ENCODE results near the gene PKN3. TPM values are rescaled to one million over a fixed set of nuclear protein-coding genes. Genes with fewer than 3 reads are reported as not detected.

PKN3 gene
- polyA plus RNA-seq, 3 donors: 11.6 to 14.0 (median 12.8) TPM

- no peak for DNase-seq (ENCODE audit: extremely low read depth in 1 of 11, low read depth in 9 of 11, low spot score in 4 of 11)
Measured at GRCh38 chr9:128712451-128713410, 10.4 kb downstream of the PKN3 start.

- DNase-seq (ENCODE audit: extremely low read depth in 1 of 11, low read depth in 9 of 11, low spot score in 4 of 11): no peak
Measured at GRCh38 chr9:128713411-128713780, 11.1 kb downstream of the PKN3 start.

- no peak for DNase-seq (ENCODE audit: extremely low read depth in 1 of 11, low read depth in 9 of 11, low spot score in 4 of 11)
Measured at GRCh38 chr9:128713941-128714573, 11.8 kb downstream of the PKN3 start.

DNA sequence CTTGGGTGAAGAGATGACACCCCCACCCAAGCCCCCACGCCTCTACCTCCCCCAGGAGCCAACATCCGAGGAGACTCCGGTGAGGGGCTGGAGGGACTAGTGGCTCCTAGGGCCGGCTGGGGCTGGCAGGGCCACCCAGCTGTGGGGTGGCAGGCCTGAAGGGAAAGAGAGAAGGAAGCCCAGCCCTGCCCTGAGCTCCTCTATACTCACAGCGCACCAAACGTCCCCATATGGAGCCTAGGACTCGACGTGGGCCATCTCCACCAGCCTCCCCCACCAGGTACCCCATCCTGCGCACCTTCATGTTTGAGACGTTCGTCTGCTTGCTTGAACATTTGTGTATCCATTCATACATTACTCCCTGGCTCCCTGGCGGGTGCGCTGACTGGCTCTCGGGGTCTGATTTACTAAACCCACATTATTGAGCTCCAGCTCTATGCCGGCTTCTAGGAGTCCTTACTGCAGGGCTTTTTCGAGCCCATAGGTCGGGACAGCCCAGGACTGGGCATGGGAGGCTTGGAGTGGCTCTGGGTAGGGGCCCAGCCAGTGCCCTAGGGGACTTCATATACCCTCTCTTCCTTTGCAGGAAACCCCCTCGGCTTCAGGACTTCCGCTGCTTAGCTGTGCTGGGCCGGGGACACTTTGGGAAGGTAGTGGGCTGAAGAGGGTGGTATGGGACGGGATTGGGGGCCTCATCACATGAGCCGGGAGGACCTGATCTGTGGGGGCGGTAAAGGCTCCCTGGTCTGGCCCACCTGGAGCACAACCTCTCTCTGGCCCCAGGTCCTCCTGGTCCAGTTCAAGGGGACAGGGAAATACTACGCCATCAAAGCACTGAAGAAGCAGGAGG, 12.5 kb downstream of the PKN3 start:
- DNase-seq (ENCODE audit: extremely low read depth in 1 of 11, low read depth in 9 of 11, low spot score in 4 of 11): no peak

DNA sequence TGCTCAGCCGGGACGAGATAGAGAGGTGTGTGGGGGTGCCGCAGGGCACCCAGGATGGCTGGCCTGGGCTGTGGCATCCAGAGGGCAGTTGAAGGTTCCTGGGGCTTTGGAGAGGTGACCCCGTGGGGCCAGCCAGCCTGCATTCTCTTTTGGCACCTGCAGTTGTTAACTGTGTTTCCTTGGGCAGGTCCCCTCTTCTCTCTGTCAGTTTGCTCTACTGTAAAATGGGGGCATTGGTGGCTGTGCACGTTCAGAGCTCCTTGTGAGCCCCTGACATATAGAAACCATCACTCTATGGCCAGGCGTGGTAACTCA, 13.1 kb downstream of the PKN3 start:
- no peak for DNase-seq (ENCODE audit: extremely low read depth in 1 of 11, low read depth in 9 of 11, low spot score in 4 of 11)

- DNase-seq (ENCODE audit: extremely low read depth in 1 of 11, low read depth in 9 of 11, low spot score in 4 of 11): no peak
Measured at GRCh38 chr9:128716581-128717254, 14.4 kb downstream of the PKN3 start.

GRCh38 chr9:128718047-128718446, 15.7 kb downstream of the PKN3 start:
- no peak for DNase-seq (ENCODE audit: extremely low read depth in 1 of 11, low read depth in 9 of 11, low spot score in 4 of 11)

GRCh38 chr9:128718475-128718874, 16.2 kb downstream of the PKN3 start:
- no peak for DNase-seq (ENCODE audit: extremely low read depth in 1 of 11, low read depth in 9 of 11, low spot score in 4 of 11)

GRCh38 chr9:128719919-128720605, 17.8 kb downstream of the PKN3 start:
- DNase-seq (ENCODE audit: extremely low read depth in 1 of 11, low read depth in 9 of 11, low spot score in 4 of 11): no peak

DNA sequence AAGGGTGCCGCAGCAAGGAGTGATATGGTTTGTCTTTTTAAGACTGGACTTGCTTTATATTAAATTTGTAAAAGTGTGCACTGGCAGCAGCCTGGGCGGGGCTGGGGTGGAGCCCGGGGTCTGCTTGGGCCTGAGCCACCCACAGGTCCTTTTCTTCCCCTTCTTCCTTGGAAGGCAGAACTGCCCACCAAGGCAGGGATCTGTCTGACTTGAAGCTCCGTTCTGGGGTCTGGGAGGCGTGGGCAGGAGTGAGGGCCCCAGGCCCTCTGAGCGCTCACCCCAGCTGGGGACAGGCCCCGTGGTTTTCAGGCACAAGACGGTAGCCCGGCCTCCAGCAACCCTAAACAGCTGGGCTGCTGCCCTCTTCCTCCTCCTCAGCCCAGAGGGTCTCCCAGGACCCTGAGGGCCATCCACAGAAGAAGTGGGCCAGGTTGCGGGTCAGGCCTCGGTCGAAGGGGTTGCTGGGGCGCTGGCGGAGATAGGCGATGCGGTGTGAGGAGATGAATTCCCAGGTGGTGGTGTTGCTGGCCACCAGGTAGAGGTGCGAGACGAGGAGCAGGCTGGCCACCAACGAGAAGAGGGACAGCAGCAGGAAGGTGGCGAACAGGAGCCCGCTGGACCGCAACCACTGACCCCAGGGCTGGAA, 18.7 kb downstream of the PKN3 start:
- DNase-seq (ENCODE audit: extremely low read depth in 1 of 11, low read depth in 9 of 11, low spot score in 4 of 11): no peak

DNA sequence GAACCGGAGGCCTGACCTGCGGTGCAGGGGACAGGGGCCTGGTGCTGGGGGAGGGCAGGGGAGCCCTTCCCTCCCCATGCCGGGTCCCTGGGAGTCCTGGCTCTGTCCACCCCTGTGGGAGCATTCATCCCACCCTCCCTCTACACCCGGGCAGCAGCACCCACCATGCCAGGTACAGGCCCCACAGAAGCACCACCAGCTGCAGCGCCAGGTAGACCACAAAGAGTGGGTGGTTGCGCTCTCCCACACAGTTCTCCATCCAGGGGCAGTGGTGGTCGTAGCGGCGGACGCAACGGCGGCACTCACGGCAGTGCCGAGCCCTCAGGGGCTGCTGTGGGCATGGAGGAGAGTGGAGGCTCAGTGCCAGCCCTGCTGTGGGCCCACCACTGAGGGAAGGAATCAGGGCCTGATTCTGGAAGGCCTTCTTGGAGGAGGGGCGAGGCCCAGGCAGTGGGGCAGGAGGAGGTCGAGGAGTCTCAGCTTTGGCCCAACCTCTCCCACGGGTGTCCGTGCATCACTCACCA, 19.2 kb downstream of the PKN3 start:
- DNase-seq (ENCODE audit: extremely low read depth in 1 of 11, low read depth in 9 of 11, low spot score in 4 of 11): no peak

DNA sequence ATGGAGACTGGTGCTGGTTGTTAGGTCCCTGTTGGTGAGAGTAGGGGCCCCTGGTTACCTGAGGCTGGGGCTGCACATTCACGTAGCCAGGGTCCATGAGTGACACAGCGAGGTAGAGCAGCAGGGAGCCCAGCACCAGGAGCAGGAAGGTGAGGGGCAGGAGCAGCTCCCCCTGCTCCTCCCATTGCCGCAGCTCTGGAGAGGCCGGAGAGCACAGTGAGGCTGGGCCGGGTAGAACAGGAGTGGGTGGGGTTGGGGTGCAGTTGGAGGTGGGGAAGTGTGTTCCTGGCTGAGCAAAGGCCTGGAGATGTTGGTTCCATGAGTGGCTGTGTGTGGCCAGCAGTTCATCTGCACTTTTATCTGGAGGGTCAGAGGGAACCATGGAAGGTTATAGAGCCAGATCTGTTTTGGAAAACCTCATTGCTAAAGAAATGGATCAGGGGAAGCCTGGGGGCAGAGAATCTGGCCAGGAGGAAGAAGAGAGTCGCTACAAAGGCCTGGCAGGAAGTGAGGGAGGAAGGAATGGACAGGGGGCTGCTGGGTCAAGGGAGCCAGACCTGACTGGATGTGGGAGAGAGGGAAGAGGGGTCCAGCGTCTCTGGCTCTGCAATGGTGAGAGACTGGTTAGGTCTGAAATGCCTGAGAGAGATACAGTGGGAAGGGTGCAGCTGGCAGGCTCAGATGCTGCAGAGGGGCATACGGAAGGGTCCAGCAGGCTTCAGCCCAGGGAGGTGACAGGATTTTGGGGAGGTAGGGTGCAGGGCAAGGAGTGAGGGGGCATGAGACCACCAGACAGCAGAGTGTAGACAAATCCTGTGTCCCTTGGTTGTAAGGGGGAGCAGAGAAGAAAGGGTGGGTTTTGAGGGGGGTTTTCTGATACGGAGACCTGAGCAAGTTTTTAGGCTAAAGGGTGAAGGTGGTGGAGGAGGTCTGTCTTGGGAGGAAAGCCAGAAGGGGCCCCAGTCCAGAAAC, 20.4 kb downstream of the PKN3 start:
- DNase-seq (ENCODE audit: extremely low read depth in 1 of 11, low read depth in 9 of 11, low spot score in 4 of 11): no peak

- no peak for DNase-seq (ENCODE audit: extremely low read depth in 1 of 11, low read depth in 9 of 11, low spot score in 4 of 11)
Measured at GRCh38 chr9:128723352-128723865, 21.1 kb downstream of the PKN3 start.

- peak; percentile 70 to 93 (median 86) for DNase-seq (ENCODE audit: extremely low read depth in 1 of 11, low read depth in 9 of 11, low spot score in 4 of 11)
Measured at GRCh38 chr9:128723866-128724743, 21.8 kb downstream of the PKN3 start, which contains the start of gene ZDHHC12. TSS of gene ZDHHC12 (minus strand) at chr9:128724127. CDS start at chr9:128724093, 34 bp downstream.

GRCh38 chr9:128724744-128725211, 22.5 kb downstream of the PKN3 start:
- DNase-seq (ENCODE audit: extremely low read depth in 1 of 11, low read depth in 9 of 11, low spot score in 4 of 11): no peak

All from renal cortex interstitium (tissue), 11 donors.